ENCODE results near the gene KIAA0319L.
"Not testable (repeated sequence)": the region's sequence is repeated elsewhere in the genome, so short reads cannot be mapped to it uniquely, and the experiment has no call there.

Gene KIAA0319L

GRCh38 chr1:35490250-35490649 is 67.0 kb downstream of the KIAA0319L start:
- TF ChIP-seq GATA1 (IDR thresholded peaks at IDR 0.05; ENCODE audit: low read depth, low read length) (no peak), POLR2A (IDR thresholded peaks at IDR 0.05; ENCODE audit: low read length) (no peak)

GRCh38 chr1:35488336-35488735 is 68.9 kb downstream of the KIAA0319L start:
- DNase-seq, result no peak
- TF ChIP-seq POLR2A (IDR thresholded peaks at IDR 0.05; ENCODE audit: low read length) (no peak), GATA1 (IDR thresholded peaks at IDR 0.05; ENCODE audit: low read depth, low read length) (no peak)

More at GRCh38 chr1:35490250-35490649, 67.0 kb downstream of the KIAA0319L start:
- no peak for DNase-seq

GRCh38 chr1:35486858-35487408 is 70.3 kb downstream of the KIAA0319L start:
- TF ChIP-seq GATA1 (IDR thresholded peaks at IDR 0.05; ENCODE audit: low read depth, low read length) (no peak), POLR2A (IDR thresholded peaks at IDR 0.05; ENCODE audit: low read length) (no peak)
- DNase-seq, result no peak

GRCh38 chr1:35481229-35481628 is 76.0 kb downstream of the KIAA0319L start:
- no peak for TF ChIP-seq POLR2A (IDR thresholded peaks at IDR 0.05; ENCODE audit: low read length)
- no peak for TF ChIP-seq GATA1 (IDR thresholded peaks at IDR 0.05; ENCODE audit: low read depth, low read length)
- DNase-seq, result no peak

GRCh38 chr1:35477870-35478269 is 79.3 kb downstream of the KIAA0319L start:
- TF ChIP-seq GATA1 (IDR thresholded peaks at IDR 0.05; ENCODE audit: low read depth, low read length) (no peak), POLR2A (IDR thresholded peaks at IDR 0.05; ENCODE audit: low read length) (no peak)
- no peak for DNase-seq

- no peak for DNase-seq
- no peak for TF ChIP-seq GATA1 (IDR thresholded peaks at IDR 0.05; ENCODE audit: low read depth, low read length)
- no peak for TF ChIP-seq POLR2A (IDR thresholded peaks at IDR 0.05; ENCODE audit: low read length)
Observed at GRCh38 chr1:35475856-35476674, 81.1 kb downstream of the KIAA0319L start.

- no peak for DNase-seq
Observed at GRCh38 chr1:35475356-35475755, 81.8 kb downstream of the KIAA0319L start.

GRCh38 chr1:35473216-35473615 is 84.0 kb downstream of the KIAA0319L start:
- not testable (repeated sequence) for DNase-seq

More at GRCh38 chr1:35475356-35475755, 81.8 kb downstream of the KIAA0319L start:
- TF ChIP-seq GATA1 (IDR thresholded peaks at IDR 0.05; ENCODE audit: low read depth, low read length) (no peak), POLR2A (IDR thresholded peaks at IDR 0.05; ENCODE audit: low read length) (no peak)

GRCh38 chr1:35470977-35471613 is 86.1 kb downstream of the KIAA0319L start:
- TF ChIP-seq POLR2A (IDR thresholded peaks at IDR 0.05; ENCODE audit: low read length) (no peak), GATA1 (IDR thresholded peaks at IDR 0.05; ENCODE audit: low read depth, low read length) (no peak)
- DNase-seq, result no peak

GRCh38 chr1:35466120-35466519 is 91.1 kb downstream of the KIAA0319L start:
- DNase-seq, result no peak
- TF ChIP-seq GATA1 (IDR thresholded peaks at IDR 0.05; ENCODE audit: low read depth, low read length), result no peak
- no peak for TF ChIP-seq POLR2A (IDR thresholded peaks at IDR 0.05; ENCODE audit: low read length)

GRCh38 chr1:35463749-35464148 is 93.5 kb downstream of the KIAA0319L start:
- DNase-seq, result not testable (repeated sequence)

- TF ChIP-seq GATA1 (IDR thresholded peaks at IDR 0.05; ENCODE audit: low read depth, low read length) (no peak), POLR2A (IDR thresholded peaks at IDR 0.05; ENCODE audit: low read length) (no peak)
- DNase-seq, result no peak
Observed at GRCh38 chr1:35463232-35463631, 94.0 kb downstream of the KIAA0319L start.

- no peak for TF ChIP-seq GATA1 (IDR thresholded peaks at IDR 0.05; ENCODE audit: low read depth, low read length)
- TF ChIP-seq POLR2A (IDR thresholded peaks at IDR 0.05; ENCODE audit: low read length), result no peak
- DNase-seq, result no peak
Observed at GRCh38 chr1:35461966-35462651, 95.1 kb downstream of the KIAA0319L start.

GRCh38 chr1:35460796-35461195 is 96.4 kb downstream of the KIAA0319L start:
- DNase-seq, result no peak
- no peak for TF ChIP-seq POLR2A (IDR thresholded peaks at IDR 0.05; ENCODE audit: low read length)
- TF ChIP-seq GATA1 (IDR thresholded peaks at IDR 0.05; ENCODE audit: low read depth, low read length), result no peak

Data from erythroblast (primary cell).